Hematopoietic multipotent progenitor cell treated with erythropoietin and hydrocortisone succinate and interleukin-3 and kit ligand, for 15 days (in vitro differentiated cells): ENCODE measurements around the gene ERAP2.

Experiments
- DNase-seq: peaks from one replicate; pipeline ENCODE4 v3.0.0-alpha.2; 2015; ENCODE audit warnings: low spot score

The ERAP2 gene

GRCh38 chr5:96963267-96963666, 87.0 kb downstream of the ERAP2 start:
- DNase-seq = peak; percentile 67

GRCh38 chr5:96966801-96967200, 90.5 kb downstream of the ERAP2 start:
- no peak for DNase-seq

GRCh38 chr5:96967400-96967799, 91.1 kb downstream of the ERAP2 start:
- no peak for DNase-seq

GRCh38 chr5:96968074-96968473, 91.8 kb downstream of the ERAP2 start:
- no peak for DNase-seq

- no peak for DNase-seq
Observed at GRCh38 chr5:96968614-96969013, 92.3 kb downstream of the ERAP2 start.
